GM08714 (cell line): ENCODE data around the gene SASH1.

Experiments used
- H3K4me3 ChIP-seq: fragments of 200-500 bp; sonication (Bioruptor generic); 2 replicates; pipeline ENCODE4 v1.5.1; 2014; ENCODE audit warnings: mild to moderate bottlenecking, low read length, inconsistent platforms
- ZNF274 ChIP-seq: IDR thresholded peaks from 2 replicates; pipeline ENCODE4 v1.6.1; 2012; ENCODE audit warnings: mild to moderate bottlenecking, low read depth, low read length

The SASH1 gene

GRCh38 chr6:148557796-148558321 lies 215.2 kb downstream of the SASH1 start:
- no peak overlapping the region for H3K4me3 ChIP-seq
- TF ChIP-seq ZNF274, result no peak

- no peak for TF ChIP-seq ZNF274
- H3K4me3 ChIP-seq, result peak overlapping the region; percentile 38; the same call in 1 of the 2 replicates
Observed at GRCh38 chr6:148559848-148560433, 217.3 kb downstream of the SASH1 start.

- TF ChIP-seq ZNF274, result no peak
- H3K4me3 ChIP-seq, result no peak overlapping the region
Observed at GRCh38 chr6:148561629-148562028, 219.0 kb downstream of the SASH1 start.

GRCh38 chr6:148563066-148563465 lies 220.4 kb downstream of the SASH1 start:
- H3K4me3 ChIP-seq, result no peak overlapping the region
- no peak for TF ChIP-seq ZNF274

- no peak overlapping the region for H3K4me3 ChIP-seq
- TF ChIP-seq ZNF274, result no peak
Observed at GRCh38 chr6:148564494-148565035, 221.9 kb downstream of the SASH1 start.

GRCh38 chr6:148565321-148565926 lies 222.8 kb downstream of the SASH1 start:
- H3K4me3 ChIP-seq, result no peak overlapping the region
- TF ChIP-seq ZNF274, result no peak

- TF ChIP-seq ZNF274, result no peak
- H3K4me3 ChIP-seq, result no peak overlapping the region
Observed at GRCh38 chr6:148565930-148566663, 223.5 kb downstream of the SASH1 start.

- H3K4me3 ChIP-seq, result no peak overlapping the region
- TF ChIP-seq ZNF274, result no peak
Observed at GRCh38 chr6:148566664-148567350, 224.2 kb downstream of the SASH1 start.

GRCh38 chr6:148570456-148570855 lies 227.8 kb downstream of the SASH1 start:
- no peak for TF ChIP-seq ZNF274
- no peak overlapping the region for H3K4me3 ChIP-seq

- TF ChIP-seq ZNF274, result no peak
- H3K4me3 ChIP-seq, result no peak overlapping the region
Observed at GRCh38 chr6:148572676-148573335, 230.2 kb downstream of the SASH1 start.

- no peak overlapping the region for H3K4me3 ChIP-seq
- TF ChIP-seq ZNF274, result no peak
Observed at GRCh38 chr6:148573922-148574321, 231.3 kb downstream of the SASH1 start.

- no peak overlapping the region for H3K4me3 ChIP-seq
- TF ChIP-seq ZNF274, result no peak
Observed at GRCh38 chr6:148577687-148578488, 235.2 kb downstream of the SASH1 start.

- TF ChIP-seq ZNF274, result no peak
- H3K4me3 ChIP-seq, result no peak overlapping the region
Observed at GRCh38 chr6:148578489-148578814, 235.8 kb downstream of the SASH1 start.
